Smooth muscle cell (in vitro differentiated cells): ENCODE results near the gene MYO5B. TPM values are rescaled to one million over a fixed set of nuclear protein-coding genes. Genes with fewer than 3 reads are reported as not detected.

Source experiments
- DNase-seq: peaks from one replicate; lab custom pipeline; 2025; ENCODE audit not compliant: unreplicated experiment; lab: John Stamatoyannopoulos, UW
- H2AFZ ChIP-seq: fragments of 200-600 bp; sonication (generic); 2 replicates; pipeline ENCODE4 v1.6.0; 2016; ENCODE audit warnings: antibody characterized with exemption, low read depth, mild to moderate bottlenecking
- H3F3A ChIP-seq: fragments of 200-600 bp; sonication (generic); 2 replicates; pipeline ENCODE4 v1.6.0; 2017; ENCODE audit warnings: antibody characterized with exemption, low read depth
- H3K27ac ChIP-seq: fragments of 200-600 bp; sonication (generic); 2 replicates; pipeline ENCODE4 v1.5.1; 2016; ENCODE audit warnings: low read depth, mild to moderate bottlenecking
- H3K27me3 ChIP-seq: fragments of 200-600 bp; sonication (generic); 2 replicates; pipeline ENCODE4 v1.6.1; 2016; ENCODE audit warnings: low read depth, mild to moderate bottlenecking
- H3K36me3 ChIP-seq: fragments of 200-600 bp; sonication (generic); 2 replicates; pipeline ENCODE4 v1.5.1; 2016; ENCODE audit warnings: low read depth
- H3K4me1 ChIP-seq: fragments of 200-600 bp; sonication (generic); 2 replicates; pipeline ENCODE4 v1.5.1; 2016; ENCODE audit warnings: low read depth
- H3K4me2 ChIP-seq: fragments of 200-600 bp; sonication (generic); 2 replicates; pipeline ENCODE4 v1.6.0; 2016; ENCODE audit warnings: mild to moderate bottlenecking
- H3K4me3 ChIP-seq: fragments of 200-600 bp; sonication (generic); 2 replicates; pipeline ENCODE4 v1.5.1; 2016; ENCODE audit warnings: mild to moderate bottlenecking
- H3K79me2 ChIP-seq: fragments of 200-600 bp; sonication (generic); 2 replicates; pipeline ENCODE4 v1.6.0; 2016; ENCODE audit warnings: low read depth, mild to moderate bottlenecking
- H3K9ac ChIP-seq: fragments of 200-600 bp; sonication (generic); 2 replicates; pipeline ENCODE4 v1.6.0; 2016; ENCODE audit warnings: low read depth
- H3K9me3 ChIP-seq: fragments of 200-600 bp; sonication (generic); replicated peaks from 2 replicates; pipeline ENCODE4 v1.5.1; 2016; ENCODE audit warnings: low read depth
- H4K20me1 ChIP-seq: fragments of 200-600 bp; sonication (generic); 2 replicates; pipeline ENCODE4 v1.6.0; 2016; ENCODE audit warnings: low read depth
- CTCF ChIP-seq: fragments of 200-600 bp; sonication (generic); IDR thresholded peaks from 2 replicates; pipeline ENCODE4 v1.5.1; 2017; ENCODE audit warnings: borderline replicate concordance, mild to moderate bottlenecking, antibody characterized with exemption; ENCODE audit not compliant: insufficient read depth, poor library complexity, severe bottlenecking
- WGBS: methylation state at CpG from one replicate; pipeline ENCODE4 v1.1.7; 2016; ENCODE audit warnings: low lambda C conversion rate; 5-methylcytosine and 5-hydroxymethylcytosine counted together
- polyA plus RNA-seq: library from polyadenylated mRNA; unstranded; fragments of >200 nt; fragmentation: Nextera tagmentation; extraction: Ambion mirVana; gene quantifications from 2 replicates; pipeline ENCODE4 v1.2.1, GENCODE V29; 2016
- total RNA-seq: library from RNA; depleted of rRNA; stranded (reverse); fragments of >200 nt; gene quantifications from 2 replicates; pipeline ENCODE4 v1.2.3, GENCODE V29; 2014

Gene MYO5B
- total and polyA plus RNA-seq, 2 experiments from 2014 or later, result 1.7 to 25.3 TPM

- no peak overlapping the region for H3K9ac ChIP-seq
- H3K4me2 ChIP-seq, result no peak overlapping the region
- no peaks in the 10 kb centered on the region for H3K79me2 ChIP-seq
- H3K9me3 ChIP-seq, result no peaks in the 10 kb centered on the region
- WGBS, result 75% methylated on average over 4 of the region's 4 CpGs
- H3K36me3 ChIP-seq, result no peaks in the 10 kb centered on the region
- H3K27me3 ChIP-seq, result no peaks in the 10 kb centered on the region
- no peak for TF ChIP-seq CTCF
- no peaks in the 10 kb centered on the region for H3F3A ChIP-seq
- no peak overlapping the region for H3K27ac ChIP-seq
- no peak for DNase-seq
- no peaks in the 10 kb centered on the region for H4K20me1 ChIP-seq
- peaks cover 7% of the 10 kb centered on the region for H3K4me1 ChIP-seq
- H2AFZ ChIP-seq, result no peak overlapping the region
- H3K4me3 ChIP-seq, result no peak overlapping the region
These were observed 259.7 kb downstream of the MYO5B start for GRCh38 chr18:49935215-49935614.

- Histone ChIP-seq H3K4me3 (no peak overlapping the region), H3K4me1 (peaks cover 7% of the 10 kb centered on the region), H3K27ac (no peak overlapping the region), H2AFZ (no peak overlapping the region), H3K4me2 (no peak overlapping the region), H3K79me2 (no peaks in the 10 kb centered on the region), H4K20me1 (no peaks in the 10 kb centered on the region), H3K9me3 (no peaks in the 10 kb centered on the region), H3K36me3 (no peaks in the 10 kb centered on the region), H3K27me3 (no peaks in the 10 kb centered on the region), H3K9ac (no peak overlapping the region), H3F3A (no peaks in the 10 kb centered on the region)
- no peak for DNase-seq
- no peak for TF ChIP-seq CTCF
- WGBS, result 73% methylated on average over 2 of the region's 2 CpGs
These were observed 260.5 kb downstream of the MYO5B start for GRCh38 chr18:49934457-49934856.

- H3K9me3 ChIP-seq, result no peaks in the 10 kb centered on the region
- WGBS, result 100% methylated on average over 3 of the region's 3 CpGs
- H3K36me3 ChIP-seq, result no peaks in the 10 kb centered on the region
- no peak for DNase-seq
- TF ChIP-seq CTCF, result no peak
- H3K79me2 ChIP-seq, result no peaks in the 10 kb centered on the region
- peaks cover 7% of the 10 kb centered on the region for H3K4me1 ChIP-seq
- H2AFZ ChIP-seq, result no peak overlapping the region
- no peak overlapping the region for H3K4me2 ChIP-seq
- H3K9ac ChIP-seq, result no peak overlapping the region
- no peaks in the 10 kb centered on the region for H4K20me1 ChIP-seq
- no peaks in the 10 kb centered on the region for H3F3A ChIP-seq
- no peak overlapping the region for H3K4me3 ChIP-seq
- H3K27ac ChIP-seq, result no peak overlapping the region
- H3K27me3 ChIP-seq, result no peaks in the 10 kb centered on the region
These were observed 261.3 kb downstream of the MYO5B start for GRCh38 chr18:49933530-49934128.

GRCh38 chr18:49931760-49932159 lies 263.2 kb downstream of the MYO5B start:
- Histone ChIP-seq H3K4me3 (no peak overlapping the region), H3K4me2 (no peak overlapping the region), H3K4me1 (peaks cover 7% of the 10 kb centered on the region), H3F3A (no peaks in the 10 kb centered on the region), H2AFZ (no peak overlapping the region), H3K27ac (no peak overlapping the region), H3K9me3 (no peaks in the 10 kb centered on the region), H3K79me2 (no peaks in the 10 kb centered on the region), H3K36me3 (no peaks in the 10 kb centered on the region), H4K20me1 (no peaks in the 10 kb centered on the region), H3K27me3 (no peaks in the 10 kb centered on the region), H3K9ac (no peak overlapping the region)
- WGBS, result 93% methylated on average over 4 of the region's 4 CpGs
- no peak for TF ChIP-seq CTCF
- no peak for DNase-seq
